T47D (cell line): ENCODE measurements around the gene TMED9.
"Not testable (repeated sequence)": the region's sequence is repeated elsewhere in the genome, so short reads cannot be mapped to it uniquely, and the experiment has no call there.

Experiments
- DNase-seq, 2 experiments: peaks; one replicate each; pipeline versions ENCODE4 v3.0.0 to v3.0.0-alpha.2; 2011 to 2012; ENCODE audit warnings: low read depth in 1 of 2, low spot score in 1 of 2
- JUND ChIP-seq: IDR thresholded peaks from 2 replicates; pipeline ENCODE4 v1.6.1; 2012; ENCODE audit warnings: low read depth
- in situ Hi-C: cut with HindIII; loops from 2 replicates; pipeline ENCODE4 v1.10.0; 2016; ENCODE audit warnings: low sequenced_read_pairs, low pct_unique_long_range_greater_than_20kb

TMED9 gene

GRCh38 chr5:177610770-177611445 is 18.9 kb downstream of the TMED9 start:
- DNase-seq = no peak
- no peak for TF ChIP-seq JUND
- in situ Hi-C loops = no loop called here

- no peak for TF ChIP-seq JUND
- DNase-seq = no peak
- in situ Hi-C loops = no loop called here
Measured at GRCh38 chr5:177611446-177612214, 19.6 kb downstream of the TMED9 start.

- in situ Hi-C loops = no loop called here
- no peak for DNase-seq
- no peak for TF ChIP-seq JUND
Measured at GRCh38 chr5:177612215-177612673, 20.2 kb downstream of the TMED9 start.

GRCh38 chr5:177620560-177620959 is 28.6 kb downstream of the TMED9 start:
- no peak for DNase-seq
- TF ChIP-seq JUND = no peak
- in situ Hi-C loops = no loop called here

GRCh38 chr5:177624172-177624571 is 32.2 kb downstream of the TMED9 start:
- in situ Hi-C loops, DNase-seq: not testable (repeated sequence)

GRCh38 chr5:177630186-177630585 is 38.2 kb downstream of the TMED9 start:
- in situ Hi-C loops = not testable (repeated sequence)

GRCh38 chr5:177634912-177635311 is 42.9 kb downstream of the TMED9 start:
- in situ Hi-C loops = not testable (repeated sequence)

More at GRCh38 chr5:177630186-177630585, 38.2 kb downstream of the TMED9 start:
- not testable (repeated sequence) for DNase-seq

GRCh38 chr5:177645462-177645861 is 53.5 kb downstream of the TMED9 start:
- DNase-seq, in situ Hi-C loops: not testable (repeated sequence)

More at GRCh38 chr5:177634912-177635311, 42.9 kb downstream of the TMED9 start:
- not testable (repeated sequence) for DNase-seq
